GM18858 (cell line): ENCODE results near the gene FXN.

Source experiments
- ATAC-seq: cut with Tn5 transposase; IDR thresholded peaks from one replicate; pipeline ENCODE4 v1.9.1; 2021; ENCODE audit not compliant: unreplicated experiment

Gene FXN

GRCh38 chr9:69137311-69137710 is 101.8 kb downstream of the FXN start:
- no peak for ATAC-seq

DNA sequence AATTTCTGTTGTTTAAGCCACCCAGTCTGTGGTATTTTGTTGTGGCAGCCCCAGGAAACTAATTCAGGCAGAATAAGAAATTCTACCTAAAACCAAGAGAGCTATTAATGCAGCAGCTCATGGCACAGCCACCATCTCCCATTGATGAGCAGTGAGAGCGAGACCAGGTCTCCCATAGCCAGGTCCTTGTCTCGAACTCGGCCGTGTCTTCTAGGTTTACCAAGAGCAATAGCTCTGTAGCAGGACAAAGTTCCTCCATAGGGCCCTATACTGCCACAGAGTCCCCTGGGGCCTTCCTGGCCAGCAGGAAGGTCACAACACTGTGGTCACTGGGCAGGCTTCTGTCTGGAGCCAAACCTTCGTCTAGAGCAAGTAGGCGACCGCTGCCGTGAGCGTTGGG is 104.0 kb downstream of the FXN start:
- ATAC-seq = no peak

DNA sequence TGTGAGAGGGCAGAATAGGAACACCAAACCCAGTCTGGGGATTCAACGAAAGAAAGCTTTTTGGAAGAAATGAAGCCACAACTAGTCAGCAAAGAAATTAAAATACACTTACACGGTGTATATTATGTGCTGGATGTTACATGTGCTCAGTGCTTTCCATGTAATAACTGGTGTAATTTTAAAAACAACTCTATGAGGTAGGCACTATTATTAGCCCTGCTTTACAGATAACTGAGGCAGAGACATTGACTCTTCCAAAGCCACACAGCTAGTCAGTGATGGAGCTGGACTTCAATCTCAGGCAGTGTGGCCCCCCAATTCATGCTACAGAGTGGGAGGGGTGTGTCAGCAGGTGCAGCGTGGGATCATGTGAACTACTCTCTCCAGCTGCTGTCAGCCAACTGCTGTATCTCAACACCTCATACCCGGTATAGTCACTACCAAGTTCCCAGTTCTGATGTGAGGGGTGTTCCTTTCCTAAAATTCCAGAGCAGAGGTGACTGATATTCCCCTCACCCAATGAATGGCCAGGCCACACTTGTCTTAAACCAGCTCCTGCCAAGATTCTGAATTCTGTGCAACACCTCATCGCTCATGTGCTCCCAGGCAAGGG is 104.7 kb downstream of the FXN start:
- no peak for ATAC-seq

DNA sequence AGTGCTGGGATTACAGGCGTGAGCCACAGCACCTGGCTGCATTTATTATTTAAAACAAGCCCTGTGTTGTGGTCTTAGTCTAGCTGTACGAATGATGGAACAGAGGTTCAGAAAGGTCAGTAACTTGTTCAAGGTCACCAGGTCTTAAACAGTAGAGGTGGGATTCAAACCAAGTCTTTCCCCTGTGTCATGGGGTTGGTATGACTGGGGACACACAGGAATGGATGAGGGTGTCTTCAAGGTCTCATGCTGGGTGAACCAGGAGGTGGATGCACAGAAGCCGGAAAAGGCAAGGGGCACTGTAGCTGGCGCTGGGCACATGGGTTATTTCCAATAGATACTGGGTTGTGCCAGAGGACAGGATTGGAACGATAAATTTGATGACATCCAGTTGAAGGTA is 106.3 kb downstream of the FXN start:
- no peak for ATAC-seq

GRCh38 chr9:69143291-69143690 is 107.7 kb downstream of the FXN start:
- ATAC-seq = no peak

DNA sequence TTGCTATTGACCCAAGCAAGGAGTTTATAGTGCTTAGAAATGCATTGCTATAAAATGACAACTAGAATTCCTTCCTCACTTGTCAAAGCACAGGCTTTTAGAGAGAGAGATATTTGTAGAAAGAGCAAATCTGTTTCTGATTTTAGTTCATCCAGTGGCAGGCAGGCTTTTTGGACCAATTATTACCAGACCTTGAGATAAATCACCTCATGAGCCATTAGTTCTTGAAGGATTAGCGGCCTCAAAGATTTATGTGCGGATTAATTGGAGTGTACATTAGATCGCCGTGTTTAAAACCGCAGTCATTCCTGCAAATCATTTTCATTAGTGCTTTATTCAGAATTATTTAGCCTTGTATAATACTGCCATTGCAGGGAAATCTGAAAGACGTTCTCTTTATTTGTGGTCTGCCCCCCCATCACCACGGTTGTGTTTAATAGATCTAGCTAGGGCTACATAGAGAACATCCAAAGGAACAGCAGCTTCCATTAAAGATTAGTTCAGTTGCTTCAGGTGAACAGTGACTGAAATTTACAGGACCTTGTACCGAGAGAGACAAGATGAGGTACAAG is 109.7 kb downstream of the FXN start:
- no peak for ATAC-seq

- ATAC-seq = no peak
These were observed 111.7 kb downstream of the FXN start for GRCh38 chr9:69147041-69147834.

DNA sequence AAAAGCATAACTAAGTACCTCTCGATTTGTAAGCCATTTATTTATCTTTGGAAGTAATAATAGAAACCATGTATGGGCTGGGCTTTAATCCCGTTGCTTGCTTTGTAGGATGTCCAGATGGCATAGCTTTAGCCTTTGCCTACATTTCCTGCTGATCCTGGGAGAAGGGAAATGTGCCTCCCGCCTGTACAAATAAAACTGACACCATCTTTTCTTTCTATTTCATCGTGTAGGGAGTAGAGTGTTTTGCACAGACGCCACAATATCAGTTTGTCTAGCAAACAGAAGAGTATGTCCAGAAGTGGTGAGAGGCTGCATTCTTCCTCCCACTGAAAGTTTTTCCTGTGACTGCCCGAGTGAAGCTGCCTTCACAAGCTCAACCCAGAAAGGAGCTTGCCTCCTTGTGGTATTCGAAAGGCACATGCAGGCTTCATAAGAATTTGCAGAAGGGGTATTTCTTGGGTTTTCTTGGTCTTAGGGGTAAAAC is 113.8 kb downstream of the FXN start:
- ATAC-seq = no peak
